ENCODE results near the gene GUCA2B.

Gene GUCA2B

DNA sequence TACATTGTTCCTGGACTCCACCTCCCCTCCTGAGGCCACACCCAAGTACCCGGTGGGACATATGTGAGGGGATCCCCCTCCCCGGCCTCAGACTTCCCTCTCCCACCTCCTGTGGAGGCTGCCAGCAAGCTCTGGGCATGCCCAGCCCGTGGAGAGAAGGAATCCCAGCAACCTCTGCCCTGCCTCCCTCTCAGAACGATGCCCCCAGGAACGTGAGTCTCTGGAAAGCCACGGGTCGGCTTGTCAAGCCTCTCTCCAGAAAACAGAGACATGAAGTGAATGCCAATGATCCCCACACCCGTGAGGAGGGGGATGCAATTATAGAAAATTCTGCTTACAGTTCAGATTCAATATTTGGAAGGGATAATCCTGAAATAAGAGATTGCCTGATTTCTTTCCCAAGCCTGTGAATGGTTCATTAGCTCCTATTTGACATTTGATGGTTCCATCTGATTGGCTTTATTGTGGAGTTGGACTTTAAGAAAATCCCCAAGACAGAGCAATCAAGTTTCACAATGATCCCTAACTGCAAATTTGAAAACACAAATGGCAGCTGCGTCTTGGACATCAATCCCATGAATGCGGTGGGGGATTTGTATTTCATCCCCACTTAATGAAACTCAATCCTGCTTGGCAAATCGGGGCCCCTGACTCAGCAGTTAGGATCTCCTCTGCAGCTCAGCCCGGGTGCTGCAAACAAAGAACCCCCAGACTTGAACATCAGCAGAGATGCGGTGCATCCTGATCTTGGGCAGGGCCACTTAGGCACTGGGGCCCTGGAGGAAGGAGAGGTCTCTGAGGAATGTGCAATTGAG, 9.1 kb upstream of the GUCA2B start:
- no peak for DNase-seq (ENCODE audit: low read depth in 2 of 2)

DNA sequence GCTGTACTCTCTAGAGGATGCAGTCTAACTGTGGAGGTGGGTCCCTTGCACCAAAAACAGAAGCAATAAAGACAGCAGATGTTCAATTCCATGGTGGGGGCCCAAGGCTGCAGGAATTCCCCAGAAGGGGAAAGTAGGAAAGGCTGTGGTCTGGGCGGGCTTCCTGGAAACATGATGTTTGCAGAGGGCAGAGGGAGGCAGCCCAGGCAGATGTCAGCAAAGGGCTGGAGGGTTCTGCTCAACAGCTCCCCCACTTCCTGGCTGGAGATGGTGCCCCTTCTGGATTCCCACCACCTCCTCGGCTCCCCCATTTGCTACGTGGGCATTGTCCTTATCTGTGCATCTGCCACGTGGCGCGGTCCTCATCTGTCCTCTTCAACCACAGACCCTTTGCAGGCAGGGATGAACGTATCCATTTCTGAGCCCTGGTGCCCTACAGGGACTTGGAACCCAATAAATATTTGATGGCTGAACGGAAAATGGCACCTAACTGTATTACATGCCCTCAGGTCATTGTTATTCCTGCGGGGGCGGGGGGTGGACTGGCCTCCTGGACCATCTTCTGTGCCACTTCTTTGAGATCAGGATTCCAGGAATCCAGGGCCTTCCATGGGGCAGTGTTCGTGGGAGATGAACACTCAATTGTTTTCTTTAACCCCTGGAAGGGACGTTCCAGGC, 8.4 kb upstream of the GUCA2B start:
- no peak for DNase-seq (ENCODE audit: low read depth in 2 of 2)

DNA sequence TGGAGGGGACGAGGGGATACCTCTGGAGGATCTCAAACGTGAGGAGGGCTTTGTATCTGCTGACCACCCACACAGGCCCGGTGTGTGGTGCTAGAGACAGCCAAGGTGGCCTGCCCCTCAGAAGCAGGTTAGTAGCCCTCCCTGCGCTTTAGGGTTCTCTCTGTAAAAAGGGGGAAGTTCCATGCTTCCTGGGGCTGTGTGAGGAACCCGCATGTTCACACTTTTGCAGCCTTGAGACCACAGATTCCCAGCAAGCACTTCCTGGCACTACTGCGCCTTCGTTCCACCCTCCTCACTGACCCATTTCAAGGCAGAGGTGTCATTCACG, 7.9 kb upstream of the GUCA2B start:
- no peak for DNase-seq (ENCODE audit: low read depth in 2 of 2)

DNA sequence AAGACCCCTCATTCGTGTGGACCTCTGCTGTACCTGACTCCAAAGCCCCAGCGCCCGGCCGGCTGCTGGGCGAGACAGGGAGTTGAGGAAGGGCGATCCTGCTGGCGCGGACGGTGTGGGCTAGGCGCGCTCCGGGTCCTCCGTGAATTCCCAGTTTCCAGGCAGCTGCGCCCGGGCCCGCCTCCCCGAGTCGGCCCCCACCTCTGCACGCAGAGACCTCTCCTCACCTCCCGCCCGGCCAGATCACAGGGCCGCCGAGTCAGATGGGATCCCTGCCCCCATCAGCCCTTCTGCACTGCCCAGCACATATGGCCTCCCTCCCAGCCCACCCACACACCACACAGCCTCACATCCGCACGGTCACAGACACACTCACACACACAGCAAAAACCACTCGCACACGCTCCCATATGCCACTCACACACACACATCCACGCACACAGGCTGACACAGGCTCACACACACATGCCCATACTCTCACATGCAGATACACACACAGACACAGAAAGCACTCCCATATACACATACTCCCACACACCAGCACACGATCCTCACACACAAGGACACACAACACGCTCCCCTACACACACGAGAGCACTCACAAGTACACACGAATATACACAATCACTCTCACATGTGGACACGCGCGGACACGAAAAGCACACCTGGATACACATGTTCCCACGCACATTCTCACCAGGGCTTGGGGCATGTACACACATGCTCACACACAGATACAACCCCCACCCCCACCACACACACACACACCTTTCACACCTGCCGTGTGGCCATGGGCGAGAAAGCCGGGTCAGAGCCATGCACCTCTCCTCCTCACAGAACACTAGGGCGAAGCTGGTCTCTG, 7.2 kb upstream of the GUCA2B start:
- DNase-seq (ENCODE audit: low read depth in 2 of 2): no peak

DNA sequence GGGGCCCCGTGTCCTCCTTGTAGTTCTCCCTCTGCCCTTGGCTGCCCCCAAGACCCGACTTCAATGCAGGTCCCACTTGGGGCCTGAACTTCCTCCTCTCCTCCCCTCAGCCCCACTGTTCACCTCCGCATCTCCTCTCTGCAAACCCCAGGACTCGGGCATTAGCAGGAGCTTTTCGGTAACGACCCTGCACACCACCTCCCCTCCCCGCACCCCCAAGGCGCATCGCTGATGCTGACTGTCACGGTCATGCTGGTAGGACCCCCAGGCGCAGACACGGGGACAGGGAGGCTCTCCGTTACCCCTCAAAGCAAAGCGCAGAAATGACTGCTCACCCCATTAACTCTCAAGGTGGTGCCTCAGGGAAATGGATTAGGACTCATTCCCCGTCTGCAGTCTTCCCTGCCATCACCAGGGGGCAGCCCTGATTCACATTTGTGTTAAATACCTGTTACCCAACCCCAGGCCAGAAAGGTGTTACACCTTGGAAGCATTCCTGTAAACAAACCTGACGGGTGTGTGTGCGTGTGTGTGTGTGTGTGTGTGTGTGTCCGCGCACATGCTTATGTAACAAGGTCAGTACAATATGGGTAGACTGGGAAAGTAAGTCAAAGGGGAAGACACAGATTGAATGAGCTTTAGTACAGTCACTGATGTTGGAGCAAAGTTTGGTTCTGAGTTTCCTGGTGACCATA, 6.4 kb upstream of the GUCA2B start:
- DNase-seq (ENCODE audit: low read depth in 2 of 2): peak; percentile 50 to 68

DNA sequence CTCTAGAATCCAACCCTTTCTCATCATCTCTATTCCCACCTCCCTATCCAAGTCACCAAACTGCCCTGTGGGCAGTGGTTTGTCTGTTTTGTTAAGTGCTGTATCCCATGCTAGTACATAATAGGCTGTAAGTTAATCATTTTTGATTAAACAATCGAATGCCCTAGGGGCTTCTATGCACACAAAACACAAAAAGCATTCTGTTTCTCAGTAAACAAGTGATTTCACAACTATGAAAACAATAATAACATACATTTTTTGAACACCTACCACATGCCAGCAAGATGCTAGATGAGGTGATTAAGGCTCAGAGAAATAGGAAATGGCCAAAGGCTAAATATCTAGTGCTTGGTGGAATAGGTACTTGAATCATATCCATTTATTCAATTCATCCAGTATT, 5.0 kb upstream of the GUCA2B start:
- DNase-seq (ENCODE audit: low read depth in 2 of 2): no peak

DNA sequence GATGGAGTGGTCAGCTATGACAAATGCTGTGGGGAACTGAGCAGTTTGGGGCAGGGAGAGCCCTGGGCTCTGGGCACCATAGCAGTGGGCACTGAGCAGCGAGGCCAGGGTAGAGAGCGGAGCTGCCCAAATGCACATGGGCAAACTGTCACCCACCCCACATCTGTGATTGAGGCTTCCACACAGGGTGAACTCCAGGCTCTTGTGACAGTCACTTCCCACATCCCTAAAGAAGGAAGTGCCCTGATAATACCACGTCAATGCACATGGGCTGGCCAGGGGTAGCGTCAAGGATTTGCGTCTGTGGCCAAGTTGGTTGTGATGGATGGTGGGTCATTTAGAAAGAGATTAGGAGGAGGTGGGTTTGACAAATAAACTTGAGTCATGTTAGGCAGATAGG, 2.6 kb upstream of the GUCA2B start:
- DNase-seq (ENCODE audit: low read depth in 2 of 2): no peak

DNA sequence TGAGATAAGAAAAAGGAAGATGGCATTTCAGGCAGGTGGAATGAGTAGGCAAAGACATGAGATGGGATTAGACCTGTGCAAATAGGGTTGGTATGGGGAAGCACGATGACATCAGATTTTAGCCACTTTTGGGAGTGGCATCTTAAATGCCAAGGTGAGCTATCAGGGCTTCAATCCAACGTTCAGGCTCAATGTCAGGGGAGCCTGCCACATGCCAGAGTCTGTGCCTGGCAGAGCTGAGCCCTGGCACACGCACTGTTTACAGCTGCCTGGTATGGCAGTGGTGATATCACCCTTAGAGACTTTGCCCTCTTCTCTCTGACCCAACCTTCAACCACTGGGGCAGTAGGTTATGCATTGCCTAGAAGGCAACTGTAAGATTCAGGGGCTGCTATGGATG, 1.1 kb upstream of the GUCA2B start:
- no peak for DNase-seq (ENCODE audit: low read depth in 2 of 2)

DNA sequence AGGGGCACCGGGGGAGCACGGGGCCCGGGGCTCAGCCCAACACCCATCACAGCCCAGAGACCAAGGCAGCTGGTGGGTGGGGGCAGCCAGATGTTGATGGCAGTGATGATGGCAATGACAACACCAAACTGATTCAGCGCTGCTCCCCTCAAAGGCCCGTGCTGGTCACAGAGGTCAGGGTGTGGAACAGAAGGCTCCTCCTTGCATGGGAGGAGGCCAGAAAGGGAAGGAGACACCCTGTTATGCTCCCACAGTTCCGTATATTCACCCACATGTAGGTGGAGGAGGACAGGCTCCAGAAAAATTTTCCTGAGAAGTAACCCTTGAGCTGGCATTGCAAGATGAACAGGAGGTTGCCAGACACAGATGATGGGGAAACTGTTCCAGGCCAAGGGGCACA, 414 bp downstream of the GUCA2B start:
- DNase-seq (ENCODE audit: low read depth in 2 of 2): no peak

DNA sequence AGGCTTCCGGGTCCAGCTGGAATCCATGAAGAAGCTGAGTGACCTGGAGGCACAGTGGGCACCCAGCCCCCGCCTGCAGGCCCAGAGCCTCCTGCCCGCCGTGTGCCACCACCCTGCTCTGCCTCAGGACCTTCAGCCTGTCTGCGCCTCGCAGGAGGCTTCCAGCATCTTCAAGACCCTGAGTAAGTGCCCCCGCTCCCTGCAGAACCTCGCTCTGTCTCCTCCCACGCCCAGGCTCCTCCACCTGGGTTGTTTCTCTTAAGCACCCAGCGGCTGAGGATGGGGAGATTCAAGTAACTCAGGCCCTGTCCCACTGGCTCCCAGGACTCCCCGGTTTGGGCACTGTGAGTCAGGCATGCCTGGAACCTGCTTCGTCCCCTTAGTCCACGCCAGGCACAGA, 1.5 kb downstream of the GUCA2B start:
- no peak for DNase-seq (ENCODE audit: low read depth in 2 of 2)

DNA sequence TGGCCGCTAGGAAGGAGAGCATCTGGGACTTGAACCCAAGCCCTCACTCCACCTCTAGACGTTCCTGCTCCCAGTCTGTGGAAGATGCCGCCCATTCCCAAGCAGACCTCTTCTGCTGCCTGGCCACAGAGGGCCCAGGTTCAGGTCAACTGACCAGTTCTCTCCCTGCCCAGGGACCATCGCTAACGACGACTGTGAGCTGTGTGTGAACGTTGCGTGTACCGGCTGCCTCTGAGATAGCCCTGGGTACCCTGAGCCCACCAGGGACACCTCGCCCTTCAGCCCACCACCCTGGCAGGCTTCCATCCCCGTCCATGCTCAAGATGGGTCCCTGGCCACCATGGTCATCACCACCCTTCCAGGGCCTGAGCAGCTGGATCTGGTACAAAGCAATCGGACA, 2.2 kb downstream of the GUCA2B start:
- no peak for DNase-seq (ENCODE audit: low read depth in 2 of 2)

DNA sequence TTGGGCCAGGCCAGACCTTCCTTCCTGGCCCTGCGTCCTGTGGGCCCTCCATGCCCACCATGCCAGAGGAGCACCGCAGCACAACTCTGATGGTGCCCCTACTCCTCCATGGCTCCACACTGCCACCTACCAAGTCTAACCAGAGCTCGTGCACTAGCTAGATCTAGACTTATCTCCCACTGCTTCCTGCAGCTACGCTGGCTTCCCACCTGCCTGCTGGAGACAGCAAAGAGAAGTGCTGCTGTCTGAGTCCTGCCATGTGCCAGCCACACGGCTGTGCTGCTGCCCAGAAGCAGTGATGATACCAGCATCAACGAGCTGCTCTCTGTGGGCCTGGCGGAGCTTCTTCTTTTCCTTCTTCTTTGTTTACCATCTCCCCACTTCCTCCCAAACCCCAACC, 4.5 kb downstream of the GUCA2B start:
- DNase-seq (ENCODE audit: low read depth in 2 of 2): peak in 1 of 2 donors; percentile 4

DNA sequence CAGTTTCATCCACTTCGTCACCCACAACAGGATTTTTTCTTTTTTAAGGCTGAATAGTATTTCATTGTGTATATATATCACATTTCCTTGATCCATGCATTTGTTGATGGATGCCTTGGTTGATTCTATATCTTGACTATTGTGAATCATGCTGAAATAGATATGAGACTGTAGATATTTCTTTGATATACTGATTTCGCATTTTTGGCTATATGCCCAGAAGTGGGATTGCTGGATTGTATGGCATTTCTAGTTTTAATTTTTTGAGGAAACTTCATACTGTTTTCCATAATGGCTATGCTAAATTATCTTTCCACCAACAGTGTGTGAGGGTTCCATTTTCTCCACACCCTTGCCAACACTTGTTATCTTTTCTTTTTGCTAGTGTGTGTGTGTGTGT, 5.0 kb downstream of the GUCA2B start:
- DNase-seq (ENCODE audit: low read depth in 2 of 2): no peak

DNA sequence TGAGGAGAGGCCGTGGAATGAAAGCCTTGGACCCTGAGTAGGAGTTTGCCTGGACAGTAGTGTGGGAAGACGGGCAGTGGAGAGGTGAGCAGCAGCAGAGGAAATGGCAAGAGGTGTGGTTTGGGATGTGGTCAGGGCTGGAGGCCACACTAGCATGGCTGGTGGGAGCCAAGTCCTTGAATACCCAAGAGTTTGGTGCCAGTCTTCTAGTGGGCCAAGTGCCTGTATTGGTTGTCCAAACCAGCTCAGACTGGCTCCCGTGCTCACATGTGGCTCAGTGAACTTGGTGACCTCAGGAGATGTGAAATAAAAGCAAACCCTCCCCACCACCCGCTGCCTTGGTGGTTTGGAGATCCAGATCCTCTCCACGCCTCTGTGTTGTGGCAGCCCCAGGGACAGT, 9.0 kb downstream of the GUCA2B start:
- DNase-seq (ENCODE audit: low read depth in 2 of 2): no peak

DNA sequence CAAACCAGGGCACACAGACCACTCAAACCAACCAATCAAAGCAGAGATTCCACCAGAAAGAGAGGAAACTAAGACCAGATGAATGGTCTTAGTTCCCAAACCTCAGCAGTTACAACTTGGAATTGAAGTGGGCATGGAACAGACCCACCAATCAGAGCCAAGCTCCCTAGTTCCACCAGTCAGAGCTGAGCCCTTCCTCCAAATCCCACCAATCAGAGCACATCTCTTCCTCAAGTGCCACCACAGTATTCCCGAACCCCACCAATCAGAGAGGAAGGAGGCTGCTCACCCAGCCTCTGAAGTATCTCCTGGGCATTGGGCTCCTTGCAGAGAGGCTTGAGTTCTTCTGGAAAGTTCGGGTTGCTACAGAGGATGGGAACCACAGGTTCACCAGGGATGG, 9.9 kb downstream of the GUCA2B start:
- no peak for DNase-seq (ENCODE audit: low read depth in 2 of 2)

DNA sequence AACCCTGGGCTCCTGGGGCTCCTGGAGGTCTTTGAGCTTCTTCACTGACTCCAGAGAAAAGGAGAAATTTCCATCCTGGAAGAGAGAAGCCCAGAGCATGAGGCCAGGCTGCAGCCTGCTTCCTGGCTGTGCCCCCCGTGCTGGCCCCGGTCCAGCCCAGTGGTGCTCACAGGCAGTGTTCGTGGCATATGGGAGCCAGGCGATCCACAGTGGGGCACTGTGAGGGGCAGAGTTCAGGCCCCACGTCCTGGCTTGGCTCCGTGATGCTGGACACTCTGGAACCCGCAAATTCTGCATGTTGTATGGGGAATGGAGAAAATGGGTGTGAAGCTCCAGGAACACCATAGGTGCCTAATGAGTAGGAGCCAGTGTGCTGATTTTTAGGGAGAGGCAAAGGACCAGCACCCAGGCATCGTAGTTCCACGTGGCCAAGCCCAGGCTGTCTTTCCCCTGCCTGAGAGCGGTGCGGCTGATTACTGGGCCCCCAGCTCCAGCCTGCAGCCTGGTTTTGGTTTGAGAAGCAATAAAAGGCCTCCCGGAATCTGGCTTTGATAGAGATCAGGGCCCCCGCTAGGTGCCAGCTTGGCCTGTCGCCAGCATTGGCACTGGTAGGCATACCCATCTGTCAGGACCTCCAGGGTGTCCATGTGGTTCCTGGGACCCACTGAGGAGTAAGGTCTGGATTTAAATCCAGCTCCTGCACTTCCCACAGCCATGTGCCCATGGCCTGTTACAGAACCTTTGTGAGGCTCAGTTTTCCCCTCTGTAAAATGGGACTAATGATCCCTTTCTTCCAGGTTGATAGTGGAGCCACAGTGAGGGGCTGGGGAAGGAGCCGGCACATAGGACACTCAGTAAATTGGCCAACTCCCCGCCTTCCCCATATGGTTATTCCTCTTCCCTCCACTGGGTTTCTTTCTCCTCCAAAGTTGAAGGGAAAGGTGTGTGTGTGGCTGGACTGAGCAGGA, 10.6 kb downstream of the GUCA2B start:
- DNase-seq (ENCODE audit: low read depth in 2 of 2): no peak

DNA sequence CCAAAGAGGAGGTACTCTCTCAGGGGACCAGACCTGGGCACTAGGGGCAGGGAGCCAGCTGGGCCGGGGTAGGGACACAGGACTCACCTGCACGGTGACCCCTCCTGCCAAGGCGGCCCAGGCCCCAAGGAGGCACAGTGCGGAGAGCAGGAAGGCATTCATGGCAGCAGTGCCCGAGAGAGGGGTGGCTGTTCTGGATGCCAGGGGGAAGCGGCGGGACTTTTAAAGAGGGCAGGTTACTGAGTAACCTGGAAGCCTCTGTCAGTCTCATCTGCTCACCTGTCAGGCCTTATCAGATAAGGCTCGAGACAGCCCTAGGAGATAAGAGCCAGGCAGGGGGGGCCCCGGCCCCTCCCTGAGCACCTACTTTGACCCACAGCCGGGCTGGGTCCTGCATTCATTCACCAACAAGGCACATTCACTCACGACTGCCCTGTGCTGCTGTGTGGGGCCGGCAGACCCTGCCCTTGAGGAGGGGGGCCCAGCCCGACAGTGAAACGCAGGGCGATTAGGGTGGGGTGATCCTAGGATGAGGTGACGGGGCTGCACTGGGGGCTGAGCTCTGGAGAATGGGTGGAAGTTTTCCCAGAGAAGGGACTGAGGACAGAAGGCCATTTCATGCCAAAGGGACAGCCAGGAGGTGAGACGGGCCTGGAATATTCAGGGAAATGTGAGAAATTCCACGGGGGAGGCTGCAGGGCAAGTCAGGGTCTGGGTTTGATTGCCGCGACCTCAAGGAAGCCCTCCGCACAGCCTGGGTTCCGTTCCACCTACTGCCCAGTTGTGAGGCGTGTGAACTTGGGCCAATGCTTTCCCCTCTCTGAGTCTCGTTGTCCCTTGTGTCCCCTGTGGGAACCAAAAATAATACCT, 11.6 kb downstream of the GUCA2B start, which contains the start of gene GUCA2A:
Gene GUCA2A (minus strand): TSS at position 195 of the 870 bp plus-strand sequence. CDS start 33 bp downstream, at position 162.
- no peak for DNase-seq (ENCODE audit: low read depth in 2 of 2)

DNA sequence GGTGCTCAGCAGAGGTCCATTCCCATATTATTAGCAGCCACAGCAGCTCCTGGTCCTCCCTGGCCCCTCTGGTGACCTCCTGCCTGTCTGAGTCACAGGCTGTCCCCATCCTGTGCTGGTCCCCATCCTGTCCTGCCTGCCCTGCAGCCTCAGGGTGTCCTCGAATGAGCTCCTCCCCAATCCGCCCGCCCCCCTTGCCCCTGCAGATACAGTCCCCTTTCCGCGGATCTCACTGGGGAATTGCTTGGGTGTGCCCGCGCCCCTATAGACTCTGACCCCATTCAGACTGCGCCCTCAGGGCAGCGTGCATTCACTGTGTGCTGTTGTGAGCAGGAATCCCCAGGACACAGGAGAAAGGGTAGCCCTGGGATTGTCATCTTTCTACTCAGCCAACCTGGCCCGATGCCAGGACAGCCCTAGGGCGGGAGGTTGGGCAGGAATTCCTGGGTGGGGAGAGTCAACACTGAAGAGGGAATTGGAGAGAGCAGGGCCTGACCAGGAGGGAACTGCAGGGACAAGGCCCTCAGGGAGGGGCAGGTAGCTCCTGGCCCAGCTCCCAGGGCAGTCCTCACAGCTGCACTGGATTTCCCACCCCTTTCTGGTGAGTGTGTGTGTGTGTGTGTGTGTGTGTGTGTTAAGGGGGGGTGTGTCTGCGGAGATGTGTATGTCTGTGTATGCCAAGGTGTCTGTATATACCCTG, 12.5 kb downstream of the GUCA2B start:
- DNase-seq (ENCODE audit: low read depth in 2 of 2): no peak
